HG03378 (cell line): ENCODE data around the gene ABCC5.
"Not testable (repeated sequence)": the region's sequence is repeated elsewhere in the genome, so short reads cannot be mapped to it uniquely, and the experiment has no call there.

ENCODE experiments used
- ATAC-seq: cut with Tn5 transposase; IDR thresholded peaks from one replicate; pipeline ENCODE4 v1.9.1; 2021; ENCODE audit warnings: mild to moderate bottlenecking, moderate library complexity; ENCODE audit not compliant: unreplicated experiment

The ABCC5 gene

GRCh38 chr3:184017672-184018423, at the start of gene ABCC5:
Gene ABCC5 (minus strand): TSS chr3:184017884. CDS start chr3:184014392, 3,492 bp downstream.
- ATAC-seq: peak; percentile 93

GRCh38 chr3:184066211-184066610, 48.5 kb upstream of the ABCC5 start:
- ATAC-seq: no peak

DNA sequence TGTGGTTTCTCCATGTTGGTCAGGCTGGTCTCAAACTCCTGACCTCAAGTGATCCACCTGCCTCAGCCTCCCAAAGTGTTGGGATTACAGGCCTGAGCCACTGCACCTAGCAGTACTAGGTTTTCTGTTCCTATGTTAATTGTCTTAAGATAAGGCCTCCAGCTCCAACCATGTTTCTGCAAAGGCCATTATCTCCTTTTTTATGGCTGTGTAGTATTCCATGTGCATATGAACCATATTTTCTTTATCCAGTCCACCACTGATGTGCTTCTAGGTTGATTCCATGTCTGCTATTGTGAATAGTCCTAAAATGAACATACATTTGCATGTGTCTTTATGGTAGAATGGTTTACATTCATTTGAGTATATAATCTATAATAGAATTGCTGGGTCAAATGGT, 45.0 kb upstream of the ABCC5 start:
- no peak for ATAC-seq

DNA sequence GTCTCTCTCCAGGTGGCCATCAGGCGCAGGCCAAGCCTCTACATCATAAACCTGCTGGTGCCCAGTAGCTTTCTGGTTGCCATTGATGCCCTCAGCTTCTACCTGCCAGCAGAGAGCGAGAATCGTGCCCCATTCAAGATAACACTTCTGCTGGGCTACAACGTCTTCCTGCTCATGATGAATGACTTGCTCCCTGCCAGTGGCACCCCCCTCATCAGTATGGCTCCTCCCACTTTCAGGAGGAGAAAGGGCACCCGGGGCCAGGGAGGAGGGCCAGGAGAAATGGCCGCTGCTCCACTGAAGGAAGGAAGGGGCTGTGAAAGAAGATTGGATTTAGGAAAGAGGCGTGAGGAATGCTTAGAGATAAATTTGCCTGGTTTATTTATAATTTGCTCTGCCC, 41.7 kb upstream of the ABCC5 start:
- ATAC-seq: no peak

GRCh38 chr3:184058029-184058428, 40.3 kb upstream of the ABCC5 start:
- no peak for ATAC-seq

DNA sequence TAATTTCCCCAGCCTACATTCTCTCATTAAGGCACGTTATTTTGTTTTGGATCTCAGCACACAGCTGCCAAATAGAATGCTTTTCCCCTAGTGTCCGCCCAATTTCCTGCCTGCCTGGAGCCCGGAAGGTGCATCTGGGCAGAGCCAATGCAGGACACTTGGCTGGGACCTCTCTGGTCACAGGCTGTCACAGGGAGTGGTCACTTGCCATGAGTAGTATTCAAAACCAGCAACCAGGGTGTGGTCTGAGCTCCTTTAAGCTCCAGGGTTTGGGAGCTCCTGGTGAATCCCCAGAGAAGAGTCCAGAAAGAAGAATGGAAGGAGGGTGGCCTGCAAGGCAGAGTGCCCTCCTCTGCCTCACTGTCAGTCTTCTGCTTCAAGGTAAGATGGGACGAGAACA, 35.1 kb upstream of the ABCC5 start, which contains the start of gene HTR3C:
Gene HTR3C, plus strand, starts transcription at position 281 of the 400 bp plus-strand sequence. Its CDS starts 34 bp downstream, at position 315.
- no peak for ATAC-seq

DNA sequence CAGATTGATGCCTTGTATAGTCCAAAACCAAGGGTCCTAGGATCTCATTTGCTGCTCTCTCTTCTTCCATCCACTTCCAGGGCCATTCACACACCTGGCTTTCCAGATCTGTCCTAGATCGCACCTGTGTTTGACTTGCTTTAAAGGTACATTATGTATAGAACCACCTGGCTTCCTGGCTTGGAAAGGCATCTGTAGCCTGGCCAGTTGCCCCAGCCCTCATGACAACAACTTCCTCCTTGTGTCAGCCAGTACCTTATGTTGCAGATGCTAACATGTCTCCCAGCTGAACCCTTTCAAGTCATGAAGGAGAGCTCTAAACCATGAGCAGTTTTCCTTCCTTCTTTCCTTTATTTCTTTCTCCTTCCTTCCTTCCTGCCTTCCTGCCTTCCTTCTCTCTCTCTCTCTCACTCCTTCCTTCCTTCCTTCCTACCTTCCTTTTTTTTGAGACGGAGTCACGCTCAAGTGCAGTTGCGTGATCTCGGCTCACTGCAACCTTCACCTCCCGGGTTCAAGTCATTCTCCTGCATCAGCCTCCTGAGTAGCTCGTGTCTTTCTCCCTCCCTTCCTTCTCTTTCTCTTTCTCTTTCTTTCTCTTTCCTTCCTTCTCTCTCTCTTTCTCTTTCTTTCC, 32.6 kb upstream of the ABCC5 start:
- ATAC-seq: no peak

GRCh38 chr3:184045995-184046394, 28.3 kb upstream of the ABCC5 start:
- no peak for ATAC-seq

DNA sequence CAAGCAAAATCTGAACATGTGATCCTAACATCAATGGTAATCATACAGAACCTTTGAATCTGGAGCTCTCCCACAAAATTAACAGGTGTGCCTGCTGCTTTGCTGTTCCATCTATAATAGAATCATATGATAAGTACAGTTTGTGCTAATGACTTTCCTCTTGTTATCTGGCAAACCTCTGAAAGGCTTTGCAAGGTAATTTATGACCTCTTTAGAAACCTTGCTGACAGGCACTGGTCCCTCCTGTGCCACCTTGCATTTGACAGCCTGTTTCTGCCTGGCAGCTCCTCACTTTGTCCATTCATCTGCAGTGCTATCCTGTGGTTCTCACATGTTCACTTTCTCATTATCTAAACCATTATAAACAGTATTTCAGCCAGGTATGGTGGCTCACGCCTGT, 24.9 kb upstream of the ABCC5 start:
- ATAC-seq: no peak

GRCh38 chr3:184040010-184040409, 22.3 kb upstream of the ABCC5 start:
- no peak for ATAC-seq

DNA sequence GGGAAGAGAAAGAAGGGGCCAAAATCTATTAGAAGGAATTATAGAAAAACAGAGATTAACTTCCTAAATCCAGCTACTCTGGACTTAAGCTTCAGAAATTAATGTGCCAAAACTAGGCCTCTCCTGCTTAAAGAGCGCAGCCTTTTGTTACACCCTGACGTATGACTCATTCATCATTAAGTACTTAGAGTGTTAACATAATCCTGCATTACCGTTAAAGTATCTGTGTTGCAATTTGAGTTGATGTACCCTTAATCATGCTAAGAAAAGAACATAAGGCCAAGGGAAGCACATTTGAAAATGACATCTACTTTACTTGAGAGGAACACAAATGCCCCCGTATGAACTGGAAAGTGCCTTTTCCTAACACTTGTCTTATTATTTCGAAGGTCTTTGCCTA, 21.7 kb upstream of the ABCC5 start:
- no peak for ATAC-seq

- not testable (repeated sequence) for ATAC-seq
Measured at GRCh38 chr3:184038307-184038706, 20.6 kb upstream of the ABCC5 start.

DNA sequence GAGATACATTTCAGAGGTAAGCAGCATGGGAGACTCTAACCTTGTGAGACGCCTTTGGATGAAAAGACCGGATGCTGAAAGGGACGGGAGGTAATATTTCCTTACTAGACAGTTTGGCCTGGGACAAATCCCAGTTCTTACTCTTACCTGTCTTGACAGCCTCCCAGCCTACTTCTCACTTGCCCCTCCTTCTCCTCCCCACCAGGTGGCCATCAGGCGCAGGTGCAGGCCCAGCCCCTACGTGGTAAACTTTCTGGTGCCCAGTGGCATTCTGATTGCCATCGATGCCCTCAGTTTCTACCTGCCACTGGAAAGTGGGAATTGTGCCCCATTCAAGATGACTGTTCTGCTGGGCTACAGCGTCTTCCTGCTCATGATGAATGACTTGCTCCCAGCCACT, 20.1 kb upstream of the ABCC5 start:
- ATAC-seq: no peak

DNA sequence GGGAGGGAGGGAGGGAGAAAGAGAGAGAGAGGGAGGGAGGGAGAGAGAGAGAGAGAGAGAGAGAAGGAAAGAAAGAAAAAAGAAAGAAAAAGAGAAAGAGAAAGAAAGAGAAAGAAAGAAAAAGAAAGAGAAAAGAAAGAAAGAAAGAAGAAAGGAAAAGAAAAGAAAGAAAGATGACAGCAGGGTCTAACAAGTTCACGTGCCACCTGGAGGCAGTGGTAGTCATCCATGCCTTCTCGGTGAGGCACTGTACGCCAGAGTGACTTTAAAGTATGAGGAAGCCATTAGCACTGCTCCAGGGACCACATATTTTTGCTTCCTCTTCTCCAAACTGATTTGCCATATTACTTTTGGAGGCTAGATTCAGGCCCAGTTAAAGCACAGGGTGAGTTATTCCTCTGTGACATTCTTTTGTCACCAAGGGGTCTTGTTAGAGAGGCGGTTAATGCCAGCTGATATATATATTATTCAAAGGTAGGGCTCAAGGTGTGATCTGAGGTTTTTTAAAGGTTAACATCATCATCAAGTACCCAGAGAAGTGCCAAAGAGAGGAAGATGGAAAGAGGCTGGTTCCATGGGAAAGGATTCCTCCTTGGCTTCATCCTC, 13.6 kb upstream of the ABCC5 start, which contains the start of gene HTR3D:
Gene HTR3D, plus strand, starts transcription at position 556 of the 606 bp plus-strand sequence. Its CDS starts 0 bp downstream, at position 556.
- ATAC-seq: no peak

DNA sequence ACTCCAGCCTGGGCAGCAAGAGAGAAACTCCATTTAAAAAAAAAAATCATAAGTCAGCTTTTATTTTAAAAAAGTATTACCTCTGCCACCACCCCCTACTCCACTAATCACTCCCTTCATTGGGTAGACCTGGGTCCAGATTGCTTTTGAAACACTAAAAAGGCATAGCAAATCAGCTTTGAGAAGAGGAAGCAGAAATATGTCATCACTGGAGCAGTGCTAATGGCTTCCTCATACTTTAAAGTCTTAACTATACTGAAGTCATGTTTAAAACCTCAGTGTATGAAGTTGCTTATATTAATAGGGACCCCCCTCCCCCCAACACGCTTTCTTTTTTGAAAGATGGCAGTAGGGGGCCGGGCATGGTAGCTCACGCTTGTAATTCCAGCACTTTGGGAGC, 12.9 kb upstream of the ABCC5 start:
- no peak for ATAC-seq

- no peak for ATAC-seq
Measured at GRCh38 chr3:184029443-184029842, 11.8 kb upstream of the ABCC5 start.

GRCh38 chr3:184028275-184028890, 10.7 kb upstream of the ABCC5 start:
- ATAC-seq: not testable (repeated sequence)

- ATAC-seq: not testable (repeated sequence)
Measured at GRCh38 chr3:184025256-184025655, 7.6 kb upstream of the ABCC5 start.

DNA sequence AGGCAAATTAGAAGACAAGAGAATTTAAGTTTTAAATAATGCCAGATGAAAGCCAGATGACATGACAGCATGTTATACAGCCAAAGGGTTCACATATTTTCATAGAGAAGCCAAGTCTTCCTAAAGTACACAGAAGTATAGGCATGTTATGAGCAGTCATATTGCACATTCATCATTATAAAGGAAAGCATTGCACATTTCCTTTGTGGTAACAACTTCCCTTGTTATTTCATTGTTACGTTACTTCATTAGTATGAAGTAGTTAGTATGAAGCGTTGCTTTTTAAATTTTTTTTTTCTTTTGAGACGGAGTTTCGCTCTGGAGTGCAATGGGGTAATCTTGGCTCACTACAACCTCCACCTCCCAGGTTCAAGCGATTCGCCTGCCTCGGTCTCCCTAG, 4.6 kb upstream of the ABCC5 start:
- ATAC-seq: no peak

DNA sequence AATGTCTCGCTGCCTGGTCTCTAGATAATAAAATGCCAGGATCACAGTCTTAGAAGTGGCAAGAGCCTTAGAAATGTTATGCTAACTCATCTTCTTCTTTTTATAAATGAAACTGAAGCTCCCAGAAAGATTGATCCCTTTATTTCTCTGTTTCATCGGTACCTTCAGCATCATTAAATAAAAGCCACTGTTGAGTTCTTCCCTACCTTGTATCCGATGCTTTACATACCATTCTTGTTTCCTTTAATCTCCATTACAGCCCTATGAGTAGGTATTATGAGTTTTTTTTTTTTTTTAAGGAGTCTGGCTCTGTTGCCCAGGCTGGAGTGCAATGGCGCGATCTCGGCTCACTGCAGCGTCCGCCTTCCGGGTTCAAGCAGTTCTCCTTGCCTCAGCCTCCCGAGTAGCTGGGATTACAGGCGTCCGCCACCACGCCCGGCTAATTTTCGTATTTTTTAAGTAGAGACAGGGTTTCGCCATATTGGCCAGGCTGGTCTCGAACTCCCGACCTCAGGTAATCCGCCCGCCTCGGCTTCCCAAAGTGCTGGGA, 815 bp upstream of the ABCC5 start:
- ATAC-seq: no peak
